ENCODE results near the gene TMEM208. TPM values are rescaled to one million over a fixed set of nuclear protein-coding genes. Genes with fewer than 3 reads are reported as not detected.

TMEM208 gene
- total RNA-seq, 4 donors from 2014 or later = 33.0 to 45.4 (median 40.8) TPM

- ATAC-seq (ENCODE audit: low FRiP score) (no peak), DNase-seq (ENCODE audit: low spot score) (no peak)
- no peak for TF ChIP-seq CTCF (IDR thresholded peaks at IDR 0.05)
These were observed 43.7 kb upstream of the TMEM208 start for GRCh38 chr16:67183284-67183626.

GRCh38 chr16:67183627-67184452 is 43.1 kb upstream of the TMEM208 start, which contains the start of gene MATCAP1:
MATCAP1 (minus strand) TSS chr16:67183963; CDS start chr16:67180610, 3,353 bp downstream.
- DNase-seq (ENCODE audit: low spot score) = peak; percentile 83
- peak; percentile 91 for ATAC-seq (ENCODE audit: low FRiP score)
- no peak for TF ChIP-seq CTCF (IDR thresholded peaks at IDR 0.05)

- DNase-seq (ENCODE audit: low spot score) (no peak), ATAC-seq (ENCODE audit: low FRiP score) (no peak)
- TF ChIP-seq CTCF (IDR thresholded peaks at IDR 0.05) = no peak
These were observed 42.4 kb upstream of the TMEM208 start for GRCh38 chr16:67184453-67184994.

- peak; percentile 92 for DNase-seq (ENCODE audit: low spot score)
- ATAC-seq (ENCODE audit: low FRiP score) = peak; percentile 47
- peak in 1 of 3 donors; percentile 54 for TF ChIP-seq CTCF (IDR thresholded peaks at IDR 0.05)
These were observed 41.8 kb upstream of the TMEM208 start for GRCh38 chr16:67184995-67185650.

GRCh38 chr16:67185651-67186134 is 41.2 kb upstream of the TMEM208 start:
- no peak for ATAC-seq (ENCODE audit: low FRiP score)
- DNase-seq (ENCODE audit: low spot score) = no peak
- no peak for TF ChIP-seq CTCF (IDR thresholded peaks at IDR 0.05)

GRCh38 chr16:67186550-67186950 is 40.4 kb upstream of the TMEM208 start:
- DNase-seq (ENCODE audit: low spot score) = no peak
- ATAC-seq (ENCODE audit: low FRiP score) = no peak
- no peak for TF ChIP-seq CTCF (IDR thresholded peaks at IDR 0.05)

Data from omental fat pad (tissue), 4 donors.